GM21529 (cell line): ENCODE measurements around the gene GREB1.

Experiments used
- ATAC-seq: cut with Tn5 transposase; IDR thresholded peaks from one replicate; pipeline ENCODE4 v1.9.1; 2021; ENCODE audit not compliant: unreplicated experiment

GREB1 gene

GRCh38 chr2:11533278-11534070 lies at the start of gene GREB1:
Gene GREB1 (plus strand): TSS chr2:11534045. CDS start chr2:11556615, 22,570 bp downstream.
- no peak for ATAC-seq

GRCh38 chr2:11488809-11489208 lies 45.0 kb upstream of the GREB1 start:
- ATAC-seq, result no peak

- no peak for ATAC-seq
These were observed 43.7 kb upstream of the GREB1 start for GRCh38 chr2:11490194-11490593.

GRCh38 chr2:11491348-11491933 lies 42.4 kb upstream of the GREB1 start:
- ATAC-seq, result no peak

GRCh38 chr2:11492244-11492643 lies 41.6 kb upstream of the GREB1 start:
- ATAC-seq, result no peak

GRCh38 chr2:11492720-11493119 lies 41.1 kb upstream of the GREB1 start:
- ATAC-seq, result no peak

GRCh38 chr2:11493282-11493681 lies 40.6 kb upstream of the GREB1 start:
- ATAC-seq, result no peak

- no peak for ATAC-seq
These were observed 39.5 kb upstream of the GREB1 start for GRCh38 chr2:11494310-11494709.

- no peak for ATAC-seq
These were observed 37.8 kb upstream of the GREB1 start for GRCh38 chr2:11495844-11496681.

GRCh38 chr2:11498543-11499034 lies 35.3 kb upstream of the GREB1 start:
- peak; percentile 95 for ATAC-seq

- no peak for ATAC-seq
These were observed 34.6 kb upstream of the GREB1 start for GRCh38 chr2:11499081-11499743.

GRCh38 chr2:11500702-11501303 lies 33.0 kb upstream of the GREB1 start:
- ATAC-seq, result no peak

GRCh38 chr2:11502740-11503292 lies 31.0 kb upstream of the GREB1 start:
- no peak for ATAC-seq

GRCh38 chr2:11503354-11503927 lies 30.4 kb upstream of the GREB1 start:
- ATAC-seq, result no peak

- peak; percentile 87 for ATAC-seq
These were observed 27.9 kb upstream of the GREB1 start for GRCh38 chr2:11505652-11506610.

- no peak for ATAC-seq
These were observed 27.3 kb upstream of the GREB1 start for GRCh38 chr2:11506611-11506969.

- no peak for ATAC-seq
These were observed 26.3 kb upstream of the GREB1 start for GRCh38 chr2:11507517-11507916.

GRCh38 chr2:11508279-11508678 lies 25.6 kb upstream of the GREB1 start:
- ATAC-seq, result no peak
